A549 (cell line): ENCODE measurements around the gene CCDC159. TPM values are rescaled to one million over a fixed set of nuclear protein-coding genes. Genes with fewer than 3 reads are reported as not detected.
A peak's percentile ranks its signal among the peaks of the same experiment; 100 is the strongest.

Experiments
- ATAC-seq, 2 experiments: fragments of 200-7000 bp in 1 of 2; fragments of >200 bp in 1 of 2; cut with Nextera tagmentation in 1 of 2; cut with Tn5 transposase in 1 of 2; 3 replicates each; pipeline versions ENCODE4 v1.8.0 to v1.9.1; 2018 to 2020; ENCODE audit warnings: mild to moderate bottlenecking in 1 of 2, moderate library complexity in 1 of 2
- CTCF ChIA-PET: fragments of 300-600 bp; sonication (Branson Sonifier 250); formaldehyde crosslinking; extraction: SDS; loops from one replicate; lab custom pipeline; 2021; ENCODE audit warnings: antibody characterized with exemption, inconsistent platforms; lab: Yijun Ruan, JAX
- POLR2A ChIA-PET: fragments of 350-600 bp; formaldehyde crosslinking; extraction: SDS; loops from one replicate; lab custom pipeline; 2021; ENCODE audit warnings: antibody characterized with exemption, inconsistent platforms; lab: Yijun Ruan, JAX
- DNase-seq, 2 experiments: peaks; one replicate each; pipeline versions ENCODE4 v3.0.0 to v3.0.0-alpha.2; 2011 to 2016; ENCODE audit warnings: low read depth in 1 of 2, low spot score in 1 of 2
- FAIRE-seq: peaks from 2 replicates; lab custom pipeline; 2011; peaks lifted over from hg19 to GRCh38; lab: Jason Lieb, UNC
- H3K27ac ChIP-seq, 2 experiments: fragments of >200 bp; sonication (Bioruptor Twin); formaldehyde crosslinking; 3 replicates each; pipeline ENCODE4 v1.5.1; 2016 to 2017
- H3K4me1 ChIP-seq: fragments of >200 bp; sonication (Bioruptor Twin); formaldehyde crosslinking; 3 replicates; pipeline ENCODE4 v1.6.1; 2016
- H3K4me2 ChIP-seq: fragments of >200 bp; sonication (Bioruptor Twin); formaldehyde crosslinking; 3 replicates; pipeline ENCODE4 v1.6.1; 2016
- H3K4me3 ChIP-seq: fragments of >200 bp; sonication (Bioruptor Twin); formaldehyde crosslinking; 3 replicates; pipeline ENCODE4 v1.5.1; 2016
- H3K9me3 ChIP-seq: fragments of >200 bp; sonication (Bioruptor Twin); formaldehyde crosslinking; 3 replicates; pipeline ENCODE4 v1.6.1; 2016
- E2F6 ChIP-seq: IDR thresholded peaks from 2 replicates; pipeline ENCODE4 v1.6.1; 2012; ENCODE audit warnings: low read depth, borderline replicate concordance
- ELK1 ChIP-seq: fragments of 150-350 bp; IDR thresholded peaks from 2 replicates; pipeline ENCODE4 v1.6.1; 2014; ENCODE audit warnings: low read depth, mild to moderate bottlenecking, low read length
- FOSB ChIP-seq: fragments of 250-450 bp; sonication (Bioruptor Pico); IDR thresholded peaks from 2 replicates; pipeline ENCODE4 v1.5.0; 2020; ENCODE audit warnings: mild to moderate bottlenecking, moderate library complexity
- FOXS1 ChIP-seq: fragments of 250-450 bp; sonication (Bioruptor Pico); IDR thresholded peaks from 2 replicates; pipeline ENCODE4 v1.5.0; 2020; ENCODE audit warnings: mild to moderate bottlenecking, moderate library complexity
- HOXA7 ChIP-seq: fragments of 250-450 bp; sonication (Bioruptor Pico); IDR thresholded peaks from 2 replicates; pipeline ENCODE4 v1.5.0; 2020; ENCODE audit warnings: mild to moderate bottlenecking, moderate library complexity
- HOXB13 ChIP-seq: fragments of 250-450 bp; sonication (Bioruptor Pico); IDR thresholded peaks from 2 replicates; pipeline ENCODE4 v1.5.0; 2020; ENCODE audit warnings: low read depth, mild to moderate bottlenecking, moderate library complexity
- KDM1A ChIP-seq: fragments of 200-600 bp; sonication (generic); IDR thresholded peaks from 2 replicates; pipeline ENCODE4 v1.6.1; 2016; ENCODE audit warnings: low read depth, mild to moderate bottlenecking
- MAX ChIP-seq: IDR thresholded peaks from 2 replicates; pipeline ENCODE4 v1.6.1; 2012
- MYC ChIP-seq: IDR thresholded peaks from 2 replicates; pipeline ENCODE4 v1.6.1; 2012; ENCODE audit warnings: mild to moderate bottlenecking, inconsistent platforms, low read length, improper control_type of control experiment, borderline replicate concordance
- NFE2L2 ChIP-seq: fragments of 150-350 bp; conservative IDR thresholded peaks from 2 replicates; pipeline ENCODE4 v1.6.1; 2014; ENCODE audit warnings: low read length
- NR3C1 ChIP-seq: fragments of >200 bp; sonication (Bioruptor Twin); formaldehyde crosslinking; IDR thresholded peaks from 3 replicates; pipeline ENCODE4 v1.6.1; 2017
- POLR2A ChIP-seq: IDR thresholded peaks from 2 replicates; pipeline ENCODE4 v1.6.1; 2012; ENCODE audit warnings: mild to moderate bottlenecking, low read length
- RARB ChIP-seq: fragments of 250-450 bp; sonication (Bioruptor Pico); IDR thresholded peaks from 2 replicates; pipeline ENCODE4 v1.8.0; 2021; ENCODE audit warnings: mild to moderate bottlenecking, moderate library complexity
- RFX5 ChIP-seq: fragments of 450-650 bp; IDR thresholded peaks from 2 replicates; pipeline ENCODE4 v1.7.1; 2014; ENCODE audit warnings: antibody characterized with exemption, mild to moderate bottlenecking, moderate library complexity
- RNF2 ChIP-seq: fragments of 200-600 bp; sonication (generic); IDR thresholded peaks from 2 replicates; pipeline ENCODE4 v1.6.1; 2016; ENCODE audit warnings: low read depth, mild to moderate bottlenecking, antibody characterized with exemption, moderate library complexity, borderline replicate concordance
- SREBF2 ChIP-seq: fragments of 450-650 bp; IDR thresholded peaks from 2 replicates; pipeline ENCODE4 v1.6.1; 2014; ENCODE audit warnings: mild to moderate bottlenecking, moderate library complexity
- TFCP2L1 ChIP-seq: fragments of 250-450 bp; sonication (Bioruptor Pico); IDR thresholded peaks from 2 replicates; pipeline ENCODE4 v1.5.0; 2021; ENCODE audit warnings: mild to moderate bottlenecking
- ZC3H11A ChIP-seq: fragments of 450-650 bp; IDR thresholded peaks from 2 replicates; pipeline ENCODE4 v1.6.1; 2014; ENCODE audit warnings: antibody characterized with exemption, mild to moderate bottlenecking
- ZNF302 ChIP-seq: fragments of 250-450 bp; sonication (Bioruptor Pico); IDR thresholded peaks from 2 replicates; pipeline ENCODE4 v1.9.0; 2021; ENCODE audit warnings: inconsistent platforms, mild to moderate bottlenecking, moderate library complexity
- ZSCAN20 ChIP-seq: fragments of 250-450 bp; sonication (Bioruptor Pico); IDR thresholded peaks from 2 replicates; pipeline ENCODE4 v1.8.0; 2022; ENCODE audit warnings: mild to moderate bottlenecking, moderate library complexity
- WGBS: methylation state at CpG from one replicate; pipeline ENCODE4 v1.1.6; 2017; ENCODE audit errors: missing lambda C conversion rate; 5-methylcytosine and 5-hydroxymethylcytosine counted together
- polyA plus RNA-seq, 4 experiments: library from polyadenylated mRNA; depleted of rRNA in 3 of 4; stranded (reverse); fragments of >200 nt; fragmentation: RNase III in 1 of 4; extraction: RNeasy Plus Mini Kit Qiagen cat#74134 plus additional on column Dnase treatment in 1 of 4; gene quantifications; 2 replicates in 3 of 4; 3 replicates in 1 of 4; pipeline ENCODE4 v1.2.3, GENCODE V29; 2011 to 2017
- TF ChIP-seq, protein P1 (sequence below): fragments of 450-650 bp; IDR thresholded peaks from 2 replicates; pipeline ENCODE4 v1.6.1; 2014; ENCODE audit warnings: antibody characterized with exemption
- TF ChIP-seq, protein P2 (sequence below): fragments of >200 bp; sonication (Bioruptor Twin); formaldehyde crosslinking; IDR thresholded peaks from 3 replicates; pipeline ENCODE4 v1.6.1; 2016
- TF ChIP-seq, protein P3 (sequence below): fragments of 200-600 bp; sonication (generic); IDR thresholded peaks from 2 replicates; pipeline ENCODE4 v1.6.1; 2016; ENCODE audit warnings: antibody characterized with exemption, mild to moderate bottlenecking, moderate library complexity
- TF ChIP-seq, protein P4 (sequence below): IDR thresholded peaks from 2 replicates; pipeline ENCODE4 v1.6.1; 2012

CCDC159 gene
- polyA plus RNA-seq, 2 of the 4 experiments (the other 2 are of a cell fraction), result 8.4 to 11.3 TPM

DNA sequence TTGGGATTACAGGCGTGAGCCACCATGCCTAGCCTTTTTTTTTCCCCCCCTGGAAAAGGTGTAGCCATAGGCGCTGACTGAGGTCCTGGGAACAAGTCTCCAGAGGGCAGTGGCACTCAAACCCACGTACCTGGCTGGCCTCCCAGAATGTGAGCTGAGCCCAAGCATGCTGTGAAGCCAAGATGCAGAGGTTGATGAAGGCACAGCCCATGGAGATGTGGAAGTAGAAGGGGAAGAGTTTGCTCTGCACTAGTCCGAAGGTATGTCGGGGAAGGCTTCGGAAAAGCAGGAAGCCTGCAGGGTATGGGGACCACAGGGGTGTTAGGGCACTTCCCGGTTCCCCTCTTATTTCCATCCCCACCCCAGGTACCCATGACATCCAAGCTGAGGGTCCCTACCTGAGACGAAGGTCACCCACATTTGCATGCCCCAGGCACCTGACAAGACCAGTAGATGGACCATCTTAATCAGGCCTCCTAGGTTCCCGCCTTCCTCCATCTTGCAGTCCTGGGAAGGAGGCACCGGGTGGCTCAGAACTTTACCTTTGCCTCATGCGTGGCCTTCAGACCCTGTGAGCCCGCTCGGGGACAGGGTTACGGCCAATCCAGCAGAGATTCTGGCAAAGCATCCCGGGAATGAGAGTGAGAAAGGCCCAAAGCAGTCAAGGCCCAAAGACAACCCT lies 1.1 kb upstream of the CCDC159 start:
- H3K4me1 ChIP-seq, result peaks cover 28% of the 10 kb centered on the region
- TF ChIP-seq ZNF302 (CRISPR knock-in tag) (no peak), TFCP2L1 (CRISPR knock-in tag) (no peak), MYC (no peak), NR3C1 (no peak), SREBF2 (no peak), POLR2A (no peak), ZSCAN20 (CRISPR knock-in tag) (no peak), NFE2L2 (no peak), HOXA7 (CRISPR knock-in tag) (no peak), FOXS1 (CRISPR knock-in tag) (no peak), FOSB (no peak), RFX5 (no peak), ZC3H11A (no peak), E2F6 (no peak), MAX (no peak), RNF2 (no peak)
- TF ChIP-seq, protein P1, sequence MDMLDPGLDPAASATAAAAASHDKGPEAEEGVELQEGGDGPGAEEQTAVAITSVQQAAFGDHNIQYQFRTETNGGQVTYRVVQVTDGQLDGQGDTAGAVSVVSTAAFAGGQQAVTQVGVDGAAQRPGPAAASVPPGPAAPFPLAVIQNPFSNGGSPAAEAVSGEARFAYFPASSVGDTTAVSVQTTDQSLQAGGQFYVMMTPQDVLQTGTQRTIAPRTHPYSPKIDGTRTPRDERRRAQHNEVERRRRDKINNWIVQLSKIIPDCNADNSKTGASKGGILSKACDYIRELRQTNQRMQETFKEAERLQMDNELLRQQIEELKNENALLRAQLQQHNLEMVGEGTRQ, result no peak
- TF ChIP-seq, protein P2, sequence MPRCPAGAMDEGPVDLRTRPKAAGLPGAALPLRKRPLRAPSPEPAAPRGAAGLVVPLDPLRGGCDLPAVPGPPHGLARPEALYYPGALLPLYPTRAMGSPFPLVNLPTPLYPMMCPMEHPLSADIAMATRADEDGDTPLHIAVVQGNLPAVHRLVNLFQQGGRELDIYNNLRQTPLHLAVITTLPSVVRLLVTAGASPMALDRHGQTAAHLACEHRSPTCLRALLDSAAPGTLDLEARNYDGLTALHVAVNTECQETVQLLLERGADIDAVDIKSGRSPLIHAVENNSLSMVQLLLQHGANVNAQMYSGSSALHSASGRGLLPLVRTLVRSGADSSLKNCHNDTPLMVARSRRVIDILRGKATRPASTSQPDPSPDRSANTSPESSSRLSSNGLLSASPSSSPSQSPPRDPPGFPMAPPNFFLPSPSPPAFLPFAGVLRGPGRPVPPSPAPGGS, result no peak
- TF ChIP-seq, protein P3, sequence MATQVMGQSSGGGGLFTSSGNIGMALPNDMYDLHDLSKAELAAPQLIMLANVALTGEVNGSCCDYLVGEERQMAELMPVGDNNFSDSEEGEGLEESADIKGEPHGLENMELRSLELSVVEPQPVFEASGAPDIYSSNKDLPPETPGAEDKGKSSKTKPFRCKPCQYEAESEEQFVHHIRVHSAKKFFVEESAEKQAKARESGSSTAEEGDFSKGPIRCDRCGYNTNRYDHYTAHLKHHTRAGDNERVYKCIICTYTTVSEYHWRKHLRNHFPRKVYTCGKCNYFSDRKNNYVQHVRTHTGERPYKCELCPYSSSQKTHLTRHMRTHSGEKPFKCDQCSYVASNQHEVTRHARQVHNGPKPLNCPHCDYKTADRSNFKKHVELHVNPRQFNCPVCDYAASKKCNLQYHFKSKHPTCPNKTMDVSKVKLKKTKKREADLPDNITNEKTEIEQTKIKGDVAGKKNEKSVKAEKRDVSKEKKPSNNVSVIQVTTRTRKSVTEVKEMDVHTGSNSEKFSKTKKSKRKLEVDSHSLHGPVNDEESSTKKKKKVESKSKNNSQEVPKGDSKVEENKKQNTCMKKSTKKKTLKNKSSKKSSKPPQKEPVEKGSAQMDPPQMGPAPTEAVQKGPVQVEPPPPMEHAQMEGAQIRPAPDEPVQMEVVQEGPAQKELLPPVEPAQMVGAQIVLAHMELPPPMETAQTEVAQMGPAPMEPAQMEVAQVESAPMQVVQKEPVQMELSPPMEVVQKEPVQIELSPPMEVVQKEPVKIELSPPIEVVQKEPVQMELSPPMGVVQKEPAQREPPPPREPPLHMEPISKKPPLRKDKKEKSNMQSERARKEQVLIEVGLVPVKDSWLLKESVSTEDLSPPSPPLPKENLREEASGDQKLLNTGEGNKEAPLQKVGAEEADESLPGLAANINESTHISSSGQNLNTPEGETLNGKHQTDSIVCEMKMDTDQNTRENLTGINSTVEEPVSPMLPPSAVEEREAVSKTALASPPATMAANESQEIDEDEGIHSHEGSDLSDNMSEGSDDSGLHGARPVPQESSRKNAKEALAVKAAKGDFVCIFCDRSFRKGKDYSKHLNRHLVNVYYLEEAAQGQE, result no peak
- H3K4me2 ChIP-seq, result peak overlapping the region; percentile 98
- 0 out of 3 replicates have a peak, but pooled peaks cover 7% of the 10 kb centered on the region for H3K9me3 ChIP-seq
- peak overlapping the region; percentile 90 for H3K4me3 ChIP-seq
- DNase-seq, result no peak
- peak in 1 of 2 experiments; percentile 27; a peak in 3 of 6 replicates for ATAC-seq
- no peak for FAIRE-seq
- POLR2A ChIA-PET, result interaction anchor here (1.8 to 2.8 kb wide), 3 partner anchors 29 to 36 kb away, joined by 15 to 19 read pairs (median 18); partner anchors contain the start of gene SWSAP1
- CTCF ChIA-PET, result interaction anchor here (0.9 to 3.2 kb wide), 5 partner anchors 23 to 56 kb away, joined by 3 to 18 read pairs (median 9); no protein-coding TSS in a partner anchor
- peak overlapping the region; percentile 79 to 98 for H3K27ac ChIP-seq
- WGBS, result 35% methylated on average over 15 of the region's 15 CpGs

- TF ChIP-seq ELK1, result no peak
- no peak for TF ChIP-seq NR3C1
- TF ChIP-seq HOXB13, result no peak
- no peak for TF ChIP-seq MYC
- no peak for TF ChIP-seq KDM1A
- TF ChIP-seq, protein P4, sequence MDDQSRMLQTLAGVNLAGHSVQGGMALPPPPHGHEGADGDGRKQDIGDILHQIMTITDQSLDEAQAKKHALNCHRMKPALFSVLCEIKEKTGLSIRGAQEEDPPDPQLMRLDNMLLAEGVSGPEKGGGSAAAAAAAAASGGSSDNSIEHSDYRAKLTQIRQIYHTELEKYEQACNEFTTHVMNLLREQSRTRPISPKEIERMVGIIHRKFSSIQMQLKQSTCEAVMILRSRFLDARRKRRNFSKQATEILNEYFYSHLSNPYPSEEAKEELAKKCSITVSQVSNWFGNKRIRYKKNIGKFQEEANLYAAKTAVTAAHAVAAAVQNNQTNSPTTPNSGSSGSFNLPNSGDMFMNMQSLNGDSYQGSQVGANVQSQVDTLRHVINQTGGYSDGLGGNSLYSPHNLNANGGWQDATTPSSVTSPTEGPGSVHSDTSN, result no peak
- no peak for TF ChIP-seq RARB
- TF ChIP-seq, all 56 proteins: peak for 0
- no peak for DNase-seq
- Histone ChIP-seq H3K27ac (peak overlapping the region in 1 of 2 experiments; percentile 84; a peak in 2 of 6 replicates), H3K4me2 (no peak overlapping the region), H3K4me1 (peaks cover 28% of the 10 kb centered on the region), H3K4me3 (no peak overlapping the region), H3K9me3 (0 out of 3 replicates have a peak, but pooled peaks cover 7% of the 10 kb centered on the region)
- ATAC-seq, result no peak
- ChIA-PET CTCF (interaction anchor here (1.0 to 1.7 kb wide), 5 partner anchors 16 to 184 kb away, joined by 3 to 4 read pairs (median 3); partner anchors contain the start of gene SWSAP1), POLR2A (interaction anchor here (2.8 kb wide), 1 partner anchor 33 kb away, joined by 18 read pairs; no protein-coding TSS in a partner anchor)
- FAIRE-seq, result no peak
- 82% methylated on average over 6 of the region's 7 CpGs for WGBS
Observed at GRCh38 chr19:11347546-11348039, 1.3 kb downstream of the CCDC159 start.
